Esophagus squamous epithelium (tissue), 5 donors: ENCODE results near the gene NCBP3. TPM values are rescaled to one million over a fixed set of nuclear protein-coding genes. Genes with fewer than 3 reads are reported as not detected.

Experiments
- DNase-seq: peaks from one replicate; lab custom pipeline; 2025; lab: John Stamatoyannopoulos, UW
- H3K27ac ChIP-seq, 4 donors: fragments of 200-600 bp; sonication (generic); one replicate each; pipeline ENCODE4 v1.5.1; 2016 to 2019; ENCODE audit warnings: mild to moderate bottlenecking in 1 of 4
- H3K27me3 ChIP-seq, 4 donors: fragments of 200-600 bp; sonication (generic); 1 replicate in 3 of 4; 2 replicates in 1 of 4; pipeline versions ENCODE4 v1.5.1 to v1.6.0; 2017 to 2021; ENCODE audit warnings: antibody characterized with exemption in 1 of 4
- H3K36me3 ChIP-seq, 3 donors: fragments of 200-600 bp; sonication (generic); one replicate each; pipeline ENCODE4 v1.5.1; 2016 to 2019
- H3K4me1 ChIP-seq, 3 donors: fragments of 200-600 bp; sonication (generic); one replicate each; pipeline ENCODE4 v1.5.1; 2017 to 2019
- H3K4me3 ChIP-seq, 4 donors: fragments of 200-600 bp; sonication (generic); 1 replicate in 3 of 4; 2 replicates in 1 of 4; pipeline ENCODE4 v1.5.1; 2016 to 2019; ENCODE audit warnings: mild to moderate bottlenecking in 2 of 4, moderate library complexity in 1 of 4
- H3K9me3 ChIP-seq, 3 donors: fragments of 200-600 bp; sonication (generic); one replicate each; pipeline ENCODE4 v1.5.1; 2016 to 2019
- POLR2A ChIP-seq, 4 donors: fragments of 450-650 bp; IDR thresholded peaks; one replicate each; pipeline ENCODE4 v1.6.1; 2017; ENCODE audit warnings: antibody characterized with exemption in 4 of 4, mild to moderate bottlenecking in 4 of 4, moderate library complexity in 3 of 4
- WGBS, 2 donors: methylation state at CpG; one replicate each; pipeline ENCODE4 v1.1.5; 2018; 5-methylcytosine and 5-hydroxymethylcytosine counted together
- intact Hi-C: fragments of 100-400 bp; cut with DNase I; formaldehyde crosslinking; loops from one replicate; pipeline ENCODE4 v1.15.0; 2022
- total RNA-seq, 4 donors: library from RNA; depleted of rRNA; stranded (reverse); fragments of >200 nt; gene quantifications; one replicate each; pipeline ENCODE4 v1.1.0, GENCODE V29; 2016
- TF ChIP-seq, protein P1 (sequence below), 6 experiments: fragments of 450-650 bp in 4 of 6; fragments of 200-600 bp in 2 of 6; sonication (generic) in 2 of 6; IDR thresholded peaks; one replicate each; pipeline ENCODE4 v1.5.1; 2016 to 2019; ENCODE audit warnings: antibody characterized with exemption in 6 of 6, mild to moderate bottlenecking in 4 of 6, moderate library complexity in 4 of 6
- donor health status: DM: yes; HTN: yes; CAD: no.

The NCBP3 gene
- total RNA-seq, 4 donors from 2014 or later: 12.1 to 26.1 (median 17.1) TPM

DNA sequence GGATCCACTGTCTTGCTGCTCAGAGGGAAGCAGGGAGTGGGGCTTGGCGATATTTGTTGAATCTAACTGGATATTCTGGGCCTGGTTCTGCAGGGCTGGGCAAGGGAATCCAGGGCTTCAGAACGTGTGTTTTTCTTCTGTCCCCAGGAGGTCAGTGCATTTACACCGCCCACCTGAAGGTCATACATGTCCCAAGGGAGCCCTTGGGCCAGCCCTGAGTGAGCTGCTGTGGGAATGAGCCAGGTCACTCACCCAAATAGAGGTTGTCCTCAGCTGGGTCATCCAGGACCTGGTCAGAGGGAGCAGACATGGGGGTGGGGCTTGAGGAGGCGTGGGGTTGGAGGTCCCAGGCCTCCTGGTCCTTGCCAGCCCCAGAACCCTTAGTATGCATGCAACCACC is 36.2 kb upstream of the NCBP3 start:
- H3K9me3 ChIP-seq: no peaks in the 10 kb centered on the region
- intact Hi-C loops: no loop called here
- no peak overlapping the region for H3K4me3 ChIP-seq
- H3K36me3 ChIP-seq: peaks cover 0 to 59% (median 0%) of the 10 kb centered on the region in 3 donors
- no peak overlapping the region for H3K27ac ChIP-seq
- DNase-seq: no peak
- 73 to 80% methylated on average over 3 of the region's 4 CpGs for WGBS, 2 donors
- H3K4me1 ChIP-seq: peaks cover 3 to 36% (median 15%) of the 10 kb centered on the region in 3 donors
- H3K27me3 ChIP-seq: no peaks in the 10 kb centered on the region
- TF ChIP-seq, protein P1, sequence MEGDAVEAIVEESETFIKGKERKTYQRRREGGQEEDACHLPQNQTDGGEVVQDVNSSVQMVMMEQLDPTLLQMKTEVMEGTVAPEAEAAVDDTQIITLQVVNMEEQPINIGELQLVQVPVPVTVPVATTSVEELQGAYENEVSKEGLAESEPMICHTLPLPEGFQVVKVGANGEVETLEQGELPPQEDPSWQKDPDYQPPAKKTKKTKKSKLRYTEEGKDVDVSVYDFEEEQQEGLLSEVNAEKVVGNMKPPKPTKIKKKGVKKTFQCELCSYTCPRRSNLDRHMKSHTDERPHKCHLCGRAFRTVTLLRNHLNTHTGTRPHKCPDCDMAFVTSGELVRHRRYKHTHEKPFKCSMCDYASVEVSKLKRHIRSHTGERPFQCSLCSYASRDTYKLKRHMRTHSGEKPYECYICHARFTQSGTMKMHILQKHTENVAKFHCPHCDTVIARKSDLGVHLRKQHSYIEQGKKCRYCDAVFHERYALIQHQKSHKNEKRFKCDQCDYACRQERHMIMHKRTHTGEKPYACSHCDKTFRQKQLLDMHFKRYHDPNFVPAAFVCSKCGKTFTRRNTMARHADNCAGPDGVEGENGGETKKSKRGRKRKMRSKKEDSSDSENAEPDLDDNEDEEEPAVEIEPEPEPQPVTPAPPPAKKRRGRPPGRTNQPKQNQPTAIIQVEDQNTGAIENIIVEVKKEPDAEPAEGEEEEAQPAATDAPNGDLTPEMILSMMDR (IDR thresholded peaks at IDR 0.05): no peak
- no peak for TF ChIP-seq POLR2A (IDR thresholded peaks at IDR 0.05)

DNA sequence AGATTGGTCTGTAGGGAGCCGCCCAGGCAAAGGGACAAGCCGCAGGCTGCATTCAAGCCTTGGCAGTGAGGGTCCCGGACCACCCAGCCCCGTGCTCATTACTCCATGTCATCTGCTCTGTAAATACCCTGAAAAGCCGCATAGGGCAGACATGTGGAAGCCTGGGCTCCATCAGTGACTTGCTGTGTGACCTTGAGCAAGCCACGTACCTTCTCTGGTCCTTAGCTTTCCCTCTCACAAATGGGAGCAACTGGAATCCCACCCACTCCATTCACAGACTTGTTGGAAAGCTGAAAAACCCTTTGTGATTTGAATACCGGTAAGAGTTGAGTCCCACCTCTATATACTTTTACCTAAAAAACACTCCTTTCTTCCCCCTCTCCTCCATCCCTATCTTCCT is 34.9 kb upstream of the NCBP3 start:
- intact Hi-C loops: no loop called here
- H3K4me3 ChIP-seq: no peak overlapping the region
- peaks cover 4 to 72% (median 4%) of the 10 kb centered on the region in 3 donors for H3K36me3 ChIP-seq
- WGBS, 2 donors: 85 to 92% methylated on average over 7 of the region's 7 CpGs
- no peak for DNase-seq
- no peaks in the 10 kb centered on the region for H3K9me3 ChIP-seq
- H3K4me1 ChIP-seq: peaks cover 0 to 23% (median 3%) of the 10 kb centered on the region in 3 donors
- no peak overlapping the region for H3K27ac ChIP-seq
- TF ChIP-seq, protein P1 (IDR thresholded peaks at IDR 0.05): no peak
- no peak for TF ChIP-seq POLR2A (IDR thresholded peaks at IDR 0.05)
- no peaks in the 10 kb centered on the region for H3K27me3 ChIP-seq

DNA sequence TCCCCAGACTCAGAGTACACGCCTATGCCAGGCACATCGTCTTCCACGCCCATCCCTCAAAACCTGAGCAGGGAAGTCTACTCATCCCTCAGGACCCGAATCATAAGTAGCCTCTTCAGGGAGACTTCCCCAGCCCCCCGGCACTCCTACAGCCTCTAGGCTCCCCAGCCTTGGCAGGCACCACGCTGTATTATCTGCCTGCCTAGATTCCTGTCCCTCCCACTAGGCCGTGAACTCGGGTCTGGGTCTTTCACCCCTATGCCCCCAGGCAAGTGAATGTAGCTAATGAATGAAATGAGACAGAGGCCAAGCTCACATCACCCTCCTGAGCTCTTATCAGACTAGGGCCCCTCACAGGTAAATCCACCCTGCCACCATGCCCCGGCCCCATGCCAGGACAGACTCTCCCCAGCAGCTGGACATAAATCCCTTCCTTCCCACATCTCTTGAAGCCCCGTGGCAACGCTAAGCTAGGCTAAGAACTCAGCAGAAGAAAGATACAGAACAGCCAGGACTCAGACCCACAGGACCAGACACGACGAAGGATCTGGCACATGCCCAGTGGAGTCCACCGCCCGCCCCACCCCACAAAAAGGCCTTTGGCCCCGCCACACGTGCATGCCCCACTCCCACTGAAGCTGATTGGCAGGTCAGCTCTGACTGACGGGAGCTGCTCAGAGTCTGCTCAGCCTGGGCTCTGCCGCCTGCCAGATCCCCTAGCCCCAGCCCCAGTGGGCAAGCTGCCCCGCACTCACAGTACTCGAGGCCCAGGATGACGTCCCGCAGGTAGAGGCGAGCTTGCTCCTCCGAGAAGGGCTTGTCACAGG is 33.8 kb upstream of the NCBP3 start:
- Histone ChIP-seq H3K4me1 (peaks cover 0 to 15% (median 0%) of the 10 kb centered on the region in 3 donors), H3K36me3 (peaks cover 8 to 76% (median 12%) of the 10 kb centered on the region in 3 donors), H3K27me3 (no peaks in the 10 kb centered on the region), H3K4me3 (no peak overlapping the region), H3K9me3 (no peaks in the 10 kb centered on the region), H3K27ac (peak overlapping the region in 3 of 4 donors; percentile 11 to 55 (median 34))
- DNase-seq: no peak
- TF ChIP-seq, protein P1 (IDR thresholded peaks at IDR 0.05): no peak
- TF ChIP-seq POLR2A (IDR thresholded peaks at IDR 0.05): no peak
- 72 to 80% methylated on average over 2 to 8 of the region's 25 CpGs for WGBS, 2 donors
- intact Hi-C loops: no loop called here

DNA sequence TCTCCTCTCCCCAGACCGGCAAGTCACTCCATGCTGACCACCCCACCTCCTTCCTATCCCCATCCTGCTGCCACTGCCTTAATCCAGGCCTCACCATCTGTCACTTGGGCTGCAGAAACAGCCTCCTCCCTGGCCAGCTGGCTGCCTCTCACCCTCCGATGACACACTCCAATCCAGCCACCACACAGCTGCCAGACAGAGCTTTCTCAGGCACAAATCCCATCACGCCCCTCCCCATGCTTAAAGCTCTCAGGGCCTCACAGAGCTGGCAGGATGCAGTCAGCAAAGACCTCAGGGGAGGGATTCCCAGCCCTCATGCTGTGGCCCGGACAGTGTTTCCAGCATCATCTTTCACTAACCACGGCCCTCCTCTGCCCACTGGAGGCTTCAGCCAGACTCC is 33.1 kb upstream of the NCBP3 start:
- intact Hi-C loops: no loop called here
- DNase-seq: no peak
- Histone ChIP-seq H3K36me3 (peaks cover 8 to 73% (median 12%) of the 10 kb centered on the region in 3 donors), H3K27ac (peak overlapping the region in 3 of 4 donors; percentile 11 to 55 (median 34)), H3K9me3 (no peaks in the 10 kb centered on the region), H3K4me3 (no peak overlapping the region), H3K27me3 (no peaks in the 10 kb centered on the region), H3K4me1 (peaks cover 0 to 15% (median 0%) of the 10 kb centered on the region in 3 donors)
- no peak for TF ChIP-seq POLR2A (IDR thresholded peaks at IDR 0.05)
- TF ChIP-seq, protein P1 (IDR thresholded peaks at IDR 0.05): no peak
- 61 to 83% methylated on average over 4 to 5 of the region's 5 CpGs for WGBS, 2 donors

DNA sequence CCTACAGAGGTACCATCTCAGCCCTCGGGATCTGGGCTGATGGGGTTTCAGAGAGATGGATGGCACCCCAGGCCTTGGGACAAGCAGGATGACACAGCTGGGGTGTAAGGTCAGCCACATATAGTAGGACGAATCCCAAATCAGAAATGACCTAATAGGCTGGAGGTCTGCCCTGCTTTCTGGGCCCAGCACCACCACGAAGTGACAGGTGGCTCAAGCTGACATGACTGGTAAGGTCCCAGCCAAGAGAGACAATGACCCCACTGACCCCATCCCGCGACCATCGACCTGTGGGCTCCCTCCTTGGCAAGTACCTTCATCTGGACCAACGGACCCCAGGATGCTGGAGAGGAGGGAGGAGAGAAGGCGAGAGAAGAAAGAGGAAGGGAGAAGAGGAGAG is 31.2 kb upstream of the NCBP3 start:
- H3K36me3 ChIP-seq: peaks cover 10 to 73% (median 12%) of the 10 kb centered on the region in 3 donors

More for the DNA sequence above, 31.2 kb upstream of the NCBP3 start:
- no peaks in the 10 kb centered on the region for H3K27me3 ChIP-seq
- intact Hi-C loops: no loop called here
- DNase-seq: no peak
- H3K4me3 ChIP-seq: no peak overlapping the region
- 63 to 74% methylated on average over 4 to 8 of the region's 8 CpGs for WGBS, 2 donors
- no peak overlapping the region for H3K27ac ChIP-seq
- H3K9me3 ChIP-seq: no peaks in the 10 kb centered on the region
- TF ChIP-seq, protein P1 (IDR thresholded peaks at IDR 0.05): no peak
- no peak for TF ChIP-seq POLR2A (IDR thresholded peaks at IDR 0.05)
- H3K4me1 ChIP-seq: peaks cover 0 to 15% (median 0%) of the 10 kb centered on the region in 3 donors
